ENCODE results near the gene TENT4A.

DNA sequence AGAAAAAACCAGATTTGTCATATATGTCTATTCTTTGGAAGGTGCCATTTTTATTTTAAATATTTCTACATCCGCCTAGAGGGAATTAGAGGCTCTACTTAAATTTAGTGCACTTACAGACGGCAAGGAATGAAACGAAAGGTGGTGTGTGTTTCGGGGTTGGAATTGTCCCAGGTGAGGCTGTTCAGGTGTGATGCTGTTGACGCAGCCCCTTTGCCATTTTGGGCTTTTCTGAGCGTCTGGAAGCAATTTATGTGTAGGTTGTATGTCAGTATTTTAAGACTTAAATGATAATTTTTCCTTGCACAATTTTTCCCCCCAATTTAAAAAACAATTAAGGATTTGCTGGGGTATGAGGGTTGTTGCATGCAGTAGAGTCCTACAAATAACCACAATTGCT, 2.0 kb downstream of the TENT4A start:
- TF ChIP-seq CTCF (conservative IDR thresholded peaks at IDR 0.05; ENCODE audit: low read depth, low read length): no peak
- TF ChIP-seq EZH2 (IDR thresholded peaks at IDR 0.05; ENCODE audit: borderline replicate concordance, low read depth, low read length, poor library complexity, severe bottlenecking): no peak
